Stimulated activated CD8-positive, alpha-beta memory T cell treated with anti-CD3 and anti-CD28 coated beads, Interleukin-7, amount 100 ng/mL, for 4 hours (primary cell): ENCODE results near the gene SORT1.

ENCODE experiments used
- DNase-seq, 2 donors: peaks; one replicate each; pipeline ENCODE4 v3.0.0-alpha.2; 2020; ENCODE audit warnings: low read depth in 2 of 2

The SORT1 gene

DNA sequence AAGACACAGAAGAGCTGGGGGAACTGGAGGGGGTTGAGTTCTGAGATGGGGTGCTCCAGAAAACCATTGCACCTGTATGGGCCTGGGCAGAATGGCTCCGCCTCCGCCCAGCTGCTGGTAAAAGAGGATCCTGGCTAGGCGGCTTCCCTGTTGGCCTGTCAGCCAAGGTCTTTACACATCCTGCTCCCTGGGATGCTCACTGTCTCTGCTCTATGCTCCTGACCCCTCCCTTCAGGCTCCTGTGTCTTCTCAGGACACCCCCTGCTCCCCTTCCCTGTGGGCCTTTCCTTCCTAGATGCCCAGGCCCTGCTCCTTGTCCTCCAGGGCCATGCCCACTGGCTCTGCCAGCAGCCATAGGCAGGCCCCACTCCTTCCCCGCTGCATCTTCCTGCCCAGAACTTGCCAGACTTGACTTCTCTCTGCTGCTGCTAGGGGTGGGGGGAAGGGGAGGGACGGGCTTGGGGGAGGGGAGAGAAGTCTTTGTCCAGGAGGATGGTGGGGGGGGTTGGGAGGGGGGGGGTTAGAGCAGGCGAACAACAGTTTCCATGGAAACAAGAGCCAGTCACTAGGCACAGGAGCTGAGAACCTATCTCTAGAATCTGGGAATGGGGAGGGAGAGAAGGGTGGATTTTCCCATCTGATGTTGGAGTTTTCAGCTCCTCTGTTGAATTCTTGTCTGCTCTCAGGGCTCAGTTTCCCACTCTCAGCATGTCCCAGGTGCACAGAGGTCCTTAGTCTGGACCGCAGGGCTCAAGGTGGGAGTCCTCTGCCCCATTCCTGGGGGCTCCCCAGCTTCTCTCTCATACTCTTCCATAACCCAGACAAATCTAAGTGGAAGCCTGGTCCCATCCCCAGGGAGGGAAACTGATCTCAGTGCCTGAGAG is 137.8 kb downstream of the SORT1 start:
- no peak for DNase-seq
